Measurements from ENCODE around the gene LUC7L. TPM values are rescaled to one million over a fixed set of nuclear protein-coding genes. Genes with fewer than 3 reads are reported as not detected.
A peak's percentile ranks its signal among the peaks of the same experiment; 100 is the strongest.
"Not testable (repeated sequence)": the region's sequence is repeated elsewhere in the genome, so short reads cannot be mapped to it uniquely, and the experiment has no call there.

The LUC7L gene
- total RNA-seq, 2 experiments from 2014 or later = 58.4 to 59.1 TPM

DNA sequence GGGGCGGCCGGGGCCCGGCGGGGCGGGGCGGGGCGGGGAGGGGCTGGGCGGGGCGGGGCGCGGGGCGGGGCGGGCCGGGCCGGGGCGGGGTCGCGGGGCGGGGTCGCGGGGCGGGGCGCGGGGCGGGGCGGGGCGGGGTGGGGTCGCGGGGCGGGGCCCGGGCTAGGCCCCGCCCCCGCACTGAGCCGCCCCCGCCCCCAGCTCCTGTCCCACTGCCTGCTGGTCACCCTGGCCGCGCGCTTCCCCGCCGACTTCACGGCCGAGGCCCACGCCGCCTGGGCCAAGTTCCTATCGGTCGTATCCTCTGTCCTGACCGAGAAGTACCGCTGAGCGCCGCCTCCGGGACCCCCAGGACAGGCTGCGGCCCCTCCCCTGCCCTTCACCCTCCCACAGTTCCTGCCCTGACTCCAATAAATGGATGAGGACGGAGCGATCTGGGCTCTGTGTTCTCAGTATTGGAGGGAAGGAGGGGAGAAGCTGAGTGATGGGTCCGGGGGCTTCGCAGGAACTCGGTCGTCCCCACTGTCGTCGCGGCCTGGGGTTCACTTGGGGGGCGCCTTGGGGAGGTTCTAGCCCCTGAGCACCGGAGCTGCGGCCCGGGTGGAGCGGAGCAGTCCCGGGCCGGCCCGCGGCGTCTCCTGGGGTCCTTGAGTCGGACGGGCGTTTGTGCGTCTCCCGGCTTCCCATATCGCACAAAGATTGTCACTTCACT is 64.3 kb downstream of the LUC7L start:
- Mint-ChIP-seq H3K4me3 (no peak overlapping the region), H3K36me3 (ENCODE audit: low read depth) (no peaks in the 10 kb centered on the region), H3K27me3 (ENCODE audit: low read depth) (peaks cover 45% of the 10 kb centered on the region), H3K9me3 (no peaks in the 10 kb centered on the region), H3K4me1 (ENCODE audit: low read depth) (peaks cover 2% of the 10 kb centered on the region), H3K27ac (no peak overlapping the region)
- CTCF ChIA-PET = no interaction called here
- no peak for DNase-seq
- intact Hi-C loops (cut with micrococcal nuclease) = no loop called here

DNA sequence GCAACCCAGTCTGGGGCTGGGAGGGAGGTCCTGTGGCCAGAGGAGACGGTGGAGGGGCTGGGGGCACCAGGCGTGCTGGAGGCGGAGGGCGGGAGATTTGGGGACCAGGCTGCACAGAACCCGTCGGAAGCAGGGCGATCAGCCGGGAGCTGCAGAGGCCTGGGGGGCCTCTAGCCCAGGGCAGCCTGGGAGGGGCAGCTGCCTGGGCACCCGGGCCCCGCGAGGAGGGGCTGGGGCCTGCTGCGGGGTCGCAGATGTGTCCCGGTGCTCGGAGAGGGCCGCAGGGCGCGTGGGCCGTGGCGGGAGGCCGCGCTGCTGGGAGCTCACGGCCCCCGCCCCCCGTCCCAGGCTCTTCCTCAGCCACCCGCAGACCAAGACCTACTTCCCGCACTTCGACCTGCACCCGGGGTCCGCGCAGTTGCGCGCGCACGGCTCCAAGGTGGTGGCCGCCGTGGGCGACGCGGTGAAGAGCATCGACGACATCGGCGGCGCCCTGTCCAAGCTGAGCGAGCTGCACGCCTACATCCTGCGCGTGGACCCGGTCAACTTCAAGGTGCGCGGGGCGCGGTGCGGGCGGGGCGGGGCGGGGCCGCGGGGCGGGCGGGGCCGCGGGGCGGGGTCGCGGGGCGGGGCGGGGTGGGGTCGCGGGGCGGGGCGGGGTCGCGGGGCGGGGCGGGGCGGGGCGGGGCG is 65.0 kb downstream of the LUC7L start:
- intact Hi-C loops (cut with micrococcal nuclease); DNase-seq; H3K36me3 Mint-ChIP-seq (ENCODE audit: low read depth); H3K9me3 Mint-ChIP-seq; H3K4me1 Mint-ChIP-seq (ENCODE audit: low read depth); H3K27ac Mint-ChIP-seq; CTCF ChIA-PET; H3K4me3 Mint-ChIP-seq: not testable (repeated sequence)
- H3K27me3 Mint-ChIP-seq (ENCODE audit: low read depth) = peaks cover 47% of the 10 kb centered on the region

GRCh38 chr16:163696-164095 is 65.6 kb downstream of the LUC7L start:
- H3K9me3 Mint-ChIP-seq; H3K27ac Mint-ChIP-seq; DNase-seq; CTCF ChIA-PET; intact Hi-C loops (cut with micrococcal nuclease); H3K36me3 Mint-ChIP-seq (ENCODE audit: low read depth); H3K4me3 Mint-ChIP-seq; H3K4me1 Mint-ChIP-seq (ENCODE audit: low read depth): not testable (repeated sequence)
- H3K27me3 Mint-ChIP-seq (ENCODE audit: low read depth) = peaks cover 48% of the 10 kb centered on the region

- H3K9me3 Mint-ChIP-seq; H3K27ac Mint-ChIP-seq; H3K4me3 Mint-ChIP-seq; intact Hi-C loops (cut with micrococcal nuclease); H3K36me3 Mint-ChIP-seq (ENCODE audit: low read depth); DNase-seq; CTCF ChIA-PET; H3K4me1 Mint-ChIP-seq (ENCODE audit: low read depth): not testable (repeated sequence)
- H3K27me3 Mint-ChIP-seq (ENCODE audit: low read depth) = peaks cover 45% of the 10 kb centered on the region
Measured at GRCh38 chr16:163139-163538, 66.1 kb downstream of the LUC7L start.

GRCh38 chr16:162271-162991 is 66.8 kb downstream of the LUC7L start:
- peaks cover 44% of the 10 kb centered on the region for H3K27me3 Mint-ChIP-seq (ENCODE audit: low read depth)
- no peaks in the 10 kb centered on the region for H3K9me3 Mint-ChIP-seq
- CTCF ChIA-PET = interaction anchor here (0.6 kb wide), 1 partner anchor 41 kb away, joined by 3 read pairs; no protein-coding TSS in a partner anchor

GRCh38 chr16:160691-161190 is 68.5 kb downstream of the LUC7L start:
- Mint-ChIP-seq H3K36me3 (ENCODE audit: low read depth) (no peaks in the 10 kb centered on the region), H3K27me3 (ENCODE audit: low read depth) (peaks cover 36% of the 10 kb centered on the region), H3K4me3 (no peak overlapping the region), H3K27ac (no peak overlapping the region), H3K9me3 (no peaks in the 10 kb centered on the region), H3K4me1 (ENCODE audit: low read depth) (peaks cover 2% of the 10 kb centered on the region)
- no peak for DNase-seq
- intact Hi-C loops (cut with micrococcal nuclease) = no loop called here
- CTCF ChIA-PET = interaction anchor here (0.9 kb wide), 1 partner anchor 20 kb away, joined by 3 read pairs; the partner anchor contains the start of gene HBQ1

More at GRCh38 chr16:162271-162991, 66.8 kb downstream of the LUC7L start:
- Mint-ChIP-seq H3K4me3 (no peak overlapping the region), H3K27ac (no peak overlapping the region), H3K4me1 (ENCODE audit: low read depth) (peaks cover 2% of the 10 kb centered on the region), H3K36me3 (ENCODE audit: low read depth) (no peaks in the 10 kb centered on the region)
- no peak for DNase-seq
- intact Hi-C loops (cut with micrococcal nuclease) = no loop called here

DNA sequence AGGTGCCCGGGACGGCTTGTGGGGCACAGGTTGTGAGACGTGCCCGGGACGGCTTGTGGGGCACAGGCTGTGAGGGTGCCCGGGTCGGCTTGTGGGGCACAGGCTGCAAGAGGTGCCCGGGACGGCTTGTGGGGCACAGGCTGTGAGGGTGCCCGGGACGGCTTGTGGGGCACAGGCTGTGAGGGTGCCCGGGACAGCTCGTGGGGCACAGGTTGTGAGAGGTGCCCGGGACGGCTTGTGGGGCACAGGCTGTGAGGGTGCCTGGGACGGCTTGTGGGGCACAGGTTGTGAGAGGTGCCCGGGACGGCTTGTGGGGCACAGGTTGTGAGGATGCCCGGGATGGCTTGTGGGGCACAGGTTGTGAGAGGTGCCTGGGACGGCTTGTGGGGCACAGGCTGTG is 69.0 kb downstream of the LUC7L start:
- CTCF ChIA-PET; DNase-seq; H3K9me3 Mint-ChIP-seq; H3K4me3 Mint-ChIP-seq; H3K36me3 Mint-ChIP-seq (ENCODE audit: low read depth); H3K27ac Mint-ChIP-seq; intact Hi-C loops (cut with micrococcal nuclease); H3K4me1 Mint-ChIP-seq (ENCODE audit: low read depth): not testable (repeated sequence)
- peaks cover 37% of the 10 kb centered on the region for H3K27me3 Mint-ChIP-seq (ENCODE audit: low read depth)

DNA sequence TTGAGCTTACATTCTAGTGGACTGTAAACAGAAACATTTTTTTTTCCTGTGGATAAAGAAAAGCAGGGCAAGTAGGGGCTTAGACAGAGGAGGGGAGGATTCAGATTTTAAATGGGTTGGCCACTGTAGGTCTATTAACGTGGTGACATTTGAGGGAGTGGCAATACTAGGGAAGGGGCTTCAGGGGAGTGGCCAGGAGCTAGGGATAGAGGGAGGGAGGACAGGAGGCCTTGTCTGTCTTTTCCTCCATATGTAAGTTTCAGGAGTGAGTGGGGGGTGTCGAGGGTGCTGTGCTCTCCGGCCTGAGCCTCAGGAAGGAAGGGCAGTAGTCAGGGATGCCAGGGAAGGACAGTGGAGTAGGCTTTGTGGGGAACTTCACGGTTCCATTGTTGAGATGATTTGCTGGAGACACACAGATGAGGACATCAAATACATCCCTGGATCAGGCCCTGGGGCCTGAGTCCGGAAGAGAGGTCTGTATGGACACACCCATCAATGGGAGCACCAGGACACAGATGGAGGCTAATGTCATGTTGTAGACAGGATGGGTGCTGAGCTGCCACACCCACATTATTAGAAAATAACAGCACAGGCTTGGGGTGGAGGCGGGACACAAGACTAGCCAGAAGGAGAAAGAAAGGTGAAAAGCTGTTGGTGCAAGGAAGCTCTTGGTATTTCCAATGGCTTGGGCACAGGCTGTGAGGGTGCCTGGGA is 70.0 kb downstream of the LUC7L start:
- Mint-ChIP-seq H3K4me1 (ENCODE audit: low read depth) (peaks cover 7% of the 10 kb centered on the region), H3K36me3 (ENCODE audit: low read depth) (no peaks in the 10 kb centered on the region), H3K4me3 (no peak overlapping the region), H3K9me3 (no peaks in the 10 kb centered on the region), H3K27ac (no peak overlapping the region), H3K27me3 (ENCODE audit: low read depth) (peaks cover 39% of the 10 kb centered on the region)
- intact Hi-C loops (cut with micrococcal nuclease) = no loop called here
- no peak for DNase-seq
- CTCF ChIA-PET = no interaction called here

GRCh38 chr16:155031-155398 is 74.2 kb downstream of the LUC7L start:
- Mint-ChIP-seq H3K9me3 (no peaks in the 10 kb centered on the region), H3K27ac (no peak overlapping the region), H3K4me1 (ENCODE audit: low read depth) (peaks cover 7% of the 10 kb centered on the region), H3K36me3 (ENCODE audit: low read depth) (no peaks in the 10 kb centered on the region), H3K27me3 (ENCODE audit: low read depth) (peaks cover 38% of the 10 kb centered on the region), H3K4me3 (peak overlapping the region; percentile 50)
- CTCF ChIA-PET = interaction anchor here (1.1 kb wide), 1 partner anchor 48 kb away, joined by 4 read pairs; no protein-coding TSS in a partner anchor
- intact Hi-C loops (cut with micrococcal nuclease) = no loop called here
- DNase-seq = no peak

DNA sequence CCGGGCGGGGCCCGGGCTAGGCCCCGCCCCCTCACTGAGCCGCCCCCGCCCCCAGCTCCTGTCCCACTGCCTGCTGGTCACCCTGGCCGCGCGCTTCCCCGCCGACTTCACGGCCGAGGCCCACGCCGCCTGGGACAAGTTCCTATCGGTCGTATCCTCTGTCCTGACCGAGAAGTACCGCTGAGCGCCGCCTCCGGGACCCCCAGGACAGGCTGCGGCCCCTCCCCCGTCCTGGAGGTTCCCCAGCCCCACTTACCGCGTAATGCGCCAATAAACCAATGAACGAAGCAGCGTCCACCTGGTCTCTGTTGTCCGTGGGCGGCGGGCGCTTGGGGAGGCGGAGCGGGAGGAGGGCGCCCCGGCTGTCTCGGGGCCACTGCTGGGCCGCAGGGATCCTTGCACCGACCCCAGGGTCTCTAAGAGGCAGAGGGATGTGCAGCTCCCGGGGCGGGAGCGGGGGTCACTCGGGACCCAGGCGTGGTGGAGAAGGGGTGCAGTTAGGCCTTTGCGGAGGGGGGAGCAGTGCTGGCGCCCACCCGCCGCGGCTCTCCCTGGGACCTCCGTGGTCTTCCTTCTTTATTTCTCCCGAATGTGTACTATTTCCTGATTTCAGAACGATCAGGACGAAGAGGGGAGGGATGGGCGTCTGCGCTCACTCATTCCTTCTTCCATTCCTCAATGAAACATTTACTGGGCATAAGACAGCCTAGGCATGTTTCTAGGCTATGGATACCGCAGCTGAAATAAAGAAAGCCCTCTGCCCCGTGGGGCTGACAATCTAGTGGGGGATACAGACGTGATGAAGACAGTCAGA is 74.8 kb downstream of the LUC7L start:
- H3K4me3 Mint-ChIP-seq = peak overlapping the region; percentile 50
- no peak for DNase-seq
- peaks cover 35% of the 10 kb centered on the region for H3K27me3 Mint-ChIP-seq (ENCODE audit: low read depth)
- no peak overlapping the region for H3K27ac Mint-ChIP-seq
- H3K4me1 Mint-ChIP-seq (ENCODE audit: low read depth) = peaks cover 7% of the 10 kb centered on the region
- intact Hi-C loops (cut with micrococcal nuclease) = no loop called here
- H3K9me3 Mint-ChIP-seq = no peaks in the 10 kb centered on the region
- CTCF ChIA-PET = no interaction called here
- no peaks in the 10 kb centered on the region for H3K36me3 Mint-ChIP-seq (ENCODE audit: low read depth)

- H3K9me3 Mint-ChIP-seq; H3K4me3 Mint-ChIP-seq; H3K4me1 Mint-ChIP-seq (ENCODE audit: low read depth); H3K27ac Mint-ChIP-seq; H3K36me3 Mint-ChIP-seq (ENCODE audit: low read depth); intact Hi-C loops (cut with micrococcal nuclease); DNase-seq; CTCF ChIA-PET: not testable (repeated sequence)
- H3K27me3 Mint-ChIP-seq (ENCODE audit: low read depth) = peaks cover 30% of the 10 kb centered on the region
Measured at GRCh38 chr16:153550-154216, 75.6 kb downstream of the LUC7L start.
